Measurements from ENCODE around the gene NBAS.

The NBAS gene

GRCh38 chr2:15391751-15392150, 169.4 kb downstream of the NBAS start:
- H2BK5ac ChIP-seq (ENCODE audit: low read length): no peak overlapping the region
- H3K79me1 ChIP-seq (ENCODE audit: low read length): no peaks in the 10 kb centered on the region
- H3K36me3 ChIP-seq (ENCODE audit: control insufficient read depth, insufficient read depth, low read length): no peaks in the 10 kb centered on the region
- no peaks in the 10 kb centered on the region for H3K27me3 ChIP-seq (ENCODE audit: insufficient read depth, low read length, poor library complexity)
- no peak overlapping the region for H3K18ac ChIP-seq (ENCODE audit: low read length)
- H3K4me1 ChIP-seq (ENCODE audit: control insufficient read depth, low read depth, low read length): no peaks in the 10 kb centered on the region
- H3K4me3 ChIP-seq (ENCODE audit: low read length): no peak overlapping the region
- no CpG with 5 or more reads among the region's 1 CpG for WGBS (ENCODE audit: extremely low coverage, insufficient coverage, low lambda C conversion rate)
- H3K4me2 ChIP-seq (ENCODE audit: low read length): no peak overlapping the region
- H2BK15ac ChIP-seq (replicated peaks; ENCODE audit: low read depth): no peak overlapping the region
- no peaks in the 10 kb centered on the region for H3K79me2 ChIP-seq (ENCODE audit: control insufficient read depth, insufficient read depth, low read length)
- no peak for DNase-seq
- H3K4ac ChIP-seq (ENCODE audit: low read depth, low read length): no peak overlapping the region
- no peak overlapping the region for H4K8ac ChIP-seq (ENCODE audit: low read depth, low read length)
- H2BK120ac ChIP-seq (ENCODE audit: low read depth, low read length): no peak overlapping the region
- no peak overlapping the region for H3K23ac ChIP-seq (ENCODE audit: low read length)
- H3K27ac ChIP-seq (ENCODE audit: low read depth, low read length): no peak overlapping the region
- no peak overlapping the region for H3K9ac ChIP-seq (ENCODE audit: low read length)
- no peak overlapping the region for H3K56ac ChIP-seq (ENCODE audit: low read length)
- no peak overlapping the region for H4K5ac ChIP-seq (ENCODE audit: low read length)
- H2AK5ac ChIP-seq (ENCODE audit: low read length): no peak overlapping the region

- Histone ChIP-seq H3K27ac (ENCODE audit: low read depth, low read length) (no peak overlapping the region), H4K5ac (ENCODE audit: low read length) (no peak overlapping the region), H3K56ac (ENCODE audit: low read length) (no peak overlapping the region), H2BK120ac (ENCODE audit: low read depth, low read length) (no peak overlapping the region), H3K23ac (ENCODE audit: low read length) (no peak overlapping the region), H3K36me3 (ENCODE audit: control insufficient read depth, insufficient read depth, low read length) (no peaks in the 10 kb centered on the region), H3K4me1 (ENCODE audit: control insufficient read depth, low read depth, low read length) (no peaks in the 10 kb centered on the region), H3K79me2 (ENCODE audit: control insufficient read depth, insufficient read depth, low read length) (no peaks in the 10 kb centered on the region), H3K27me3 (ENCODE audit: insufficient read depth, low read length, poor library complexity) (no peaks in the 10 kb centered on the region), H3K4me3 (ENCODE audit: low read length) (no peak overlapping the region), H2AK5ac (ENCODE audit: low read length) (no peak overlapping the region), H4K8ac (ENCODE audit: low read depth, low read length) (no peak overlapping the region), H2BK5ac (ENCODE audit: low read length) (no peak overlapping the region), H3K4ac (ENCODE audit: low read depth, low read length) (no peak overlapping the region), H3K18ac (ENCODE audit: low read length) (no peak overlapping the region), H3K9ac (ENCODE audit: low read length) (no peak overlapping the region), H3K79me1 (ENCODE audit: low read length) (no peaks in the 10 kb centered on the region), H2BK15ac (replicated peaks; ENCODE audit: low read depth) (no peak overlapping the region), H3K4me2 (ENCODE audit: low read length) (no peak overlapping the region)
- WGBS (ENCODE audit: extremely low coverage, insufficient coverage, low lambda C conversion rate): no CpG with 5 or more reads among the region's 3 CpGs
- DNase-seq: peak; percentile 26
These were observed 171.2 kb downstream of the NBAS start for GRCh38 chr2:15389895-15390294.

GRCh38 chr2:15389326-15389700, 171.8 kb downstream of the NBAS start:
- H2BK5ac ChIP-seq (ENCODE audit: low read length): no peak overlapping the region
- no peaks in the 10 kb centered on the region for H3K79me2 ChIP-seq (ENCODE audit: control insufficient read depth, insufficient read depth, low read length)
- H3K9ac ChIP-seq (ENCODE audit: low read length): no peak overlapping the region
- WGBS (ENCODE audit: extremely low coverage, insufficient coverage, low lambda C conversion rate): no CpG with 5 or more reads among the region's 1 CpG
- H2BK15ac ChIP-seq (replicated peaks; ENCODE audit: low read depth): no peak overlapping the region
- H2BK120ac ChIP-seq (ENCODE audit: low read depth, low read length): no peak overlapping the region
- H3K4me3 ChIP-seq (ENCODE audit: low read length): no peak overlapping the region
- H3K4ac ChIP-seq (ENCODE audit: low read depth, low read length): no peak overlapping the region
- no peak overlapping the region for H4K8ac ChIP-seq (ENCODE audit: low read depth, low read length)
- no peaks in the 10 kb centered on the region for H3K79me1 ChIP-seq (ENCODE audit: low read length)
- no peak for DNase-seq
- no peak overlapping the region for H3K4me2 ChIP-seq (ENCODE audit: low read length)
- no peak overlapping the region for H3K27ac ChIP-seq (ENCODE audit: low read depth, low read length)
- no peak overlapping the region for H3K23ac ChIP-seq (ENCODE audit: low read length)
- H3K4me1 ChIP-seq (ENCODE audit: control insufficient read depth, low read depth, low read length): no peaks in the 10 kb centered on the region
- H3K27me3 ChIP-seq (ENCODE audit: insufficient read depth, low read length, poor library complexity): no peaks in the 10 kb centered on the region
- H3K56ac ChIP-seq (ENCODE audit: low read length): no peak overlapping the region
- no peak overlapping the region for H3K18ac ChIP-seq (ENCODE audit: low read length)
- H3K36me3 ChIP-seq (ENCODE audit: control insufficient read depth, insufficient read depth, low read length): no peaks in the 10 kb centered on the region
- no peak overlapping the region for H2AK5ac ChIP-seq (ENCODE audit: low read length)
- H4K5ac ChIP-seq (ENCODE audit: low read length): no peak overlapping the region

- no peaks in the 10 kb centered on the region for H3K27me3 ChIP-seq (ENCODE audit: insufficient read depth, low read length, poor library complexity)
- H3K4me1 ChIP-seq (ENCODE audit: control insufficient read depth, low read depth, low read length): no peaks in the 10 kb centered on the region
- H2BK5ac ChIP-seq (ENCODE audit: low read length): no peak overlapping the region
- H3K56ac ChIP-seq (ENCODE audit: low read length): no peak overlapping the region
- H4K5ac ChIP-seq (ENCODE audit: low read length): no peak overlapping the region
- no peak overlapping the region for H4K8ac ChIP-seq (ENCODE audit: low read depth, low read length)
- no peaks in the 10 kb centered on the region for H3K79me2 ChIP-seq (ENCODE audit: control insufficient read depth, insufficient read depth, low read length)
- H2BK15ac ChIP-seq (replicated peaks; ENCODE audit: low read depth): no peak overlapping the region
- no peaks in the 10 kb centered on the region for H3K36me3 ChIP-seq (ENCODE audit: control insufficient read depth, insufficient read depth, low read length)
- no peaks in the 10 kb centered on the region for H3K79me1 ChIP-seq (ENCODE audit: low read length)
- no peak overlapping the region for H3K23ac ChIP-seq (ENCODE audit: low read length)
- no peak overlapping the region for H3K4ac ChIP-seq (ENCODE audit: low read depth, low read length)
- no peak overlapping the region for H3K4me3 ChIP-seq (ENCODE audit: low read length)
- H2BK120ac ChIP-seq (ENCODE audit: low read depth, low read length): no peak overlapping the region
- H3K9ac ChIP-seq (ENCODE audit: low read length): no peak overlapping the region
- WGBS (ENCODE audit: extremely low coverage, insufficient coverage, low lambda C conversion rate): no CpG with 5 or more reads among the region's 5 CpGs
- H3K27ac ChIP-seq (ENCODE audit: low read depth, low read length): no peak overlapping the region
- no peak overlapping the region for H2AK5ac ChIP-seq (ENCODE audit: low read length)
- H3K4me2 ChIP-seq (ENCODE audit: low read length): no peak overlapping the region
- no peak overlapping the region for H3K18ac ChIP-seq (ENCODE audit: low read length)
- DNase-seq: peak; percentile 12
These were observed 172.5 kb downstream of the NBAS start for GRCh38 chr2:15388406-15389325.

- H3K23ac ChIP-seq (ENCODE audit: low read length): no peak overlapping the region
- H2BK5ac ChIP-seq (ENCODE audit: low read length): no peak overlapping the region
- WGBS (ENCODE audit: extremely low coverage, insufficient coverage, low lambda C conversion rate): no CpG with 5 or more reads among the region's 1 CpG
- H4K8ac ChIP-seq (ENCODE audit: low read depth, low read length): no peak overlapping the region
- H3K4me3 ChIP-seq (ENCODE audit: low read length): no peak overlapping the region
- no peak overlapping the region for H3K9ac ChIP-seq (ENCODE audit: low read length)
- H2AK5ac ChIP-seq (ENCODE audit: low read length): no peak overlapping the region
- H3K27ac ChIP-seq (ENCODE audit: low read depth, low read length): no peak overlapping the region
- H3K27me3 ChIP-seq (ENCODE audit: insufficient read depth, low read length, poor library complexity): no peaks in the 10 kb centered on the region
- no peaks in the 10 kb centered on the region for H3K36me3 ChIP-seq (ENCODE audit: control insufficient read depth, insufficient read depth, low read length)
- no peaks in the 10 kb centered on the region for H3K4me1 ChIP-seq (ENCODE audit: control insufficient read depth, low read depth, low read length)
- no peak overlapping the region for H3K4me2 ChIP-seq (ENCODE audit: low read length)
- H2BK120ac ChIP-seq (ENCODE audit: low read depth, low read length): no peak overlapping the region
- no peak overlapping the region for H4K5ac ChIP-seq (ENCODE audit: low read length)
- DNase-seq: no peak
- H3K79me1 ChIP-seq (ENCODE audit: low read length): no peaks in the 10 kb centered on the region
- no peak overlapping the region for H2BK15ac ChIP-seq (replicated peaks; ENCODE audit: low read depth)
- H3K18ac ChIP-seq (ENCODE audit: low read length): no peak overlapping the region
- no peak overlapping the region for H3K4ac ChIP-seq (ENCODE audit: low read depth, low read length)
- H3K79me2 ChIP-seq (ENCODE audit: control insufficient read depth, insufficient read depth, low read length): no peaks in the 10 kb centered on the region
- H3K56ac ChIP-seq (ENCODE audit: low read length): no peak overlapping the region
These were observed 175.9 kb downstream of the NBAS start for GRCh38 chr2:15385184-15385583.

Data from mesendoderm (in vitro differentiated cells).